GM23338 (cell line): ENCODE data around the gene APP. TPM values are rescaled to one million over a fixed set of nuclear protein-coding genes. Genes with fewer than 3 reads are reported as not detected.

ENCODE experiments used
- ATAC-seq: fragments of 200-7000 bp; cut with Tn5 transposase; 3 replicates; pipeline ENCODE4 v1.9.1; 2020
- DNase-seq: peaks from one replicate; pipeline ENCODE4 v3.0.0-alpha.2; 2015; ENCODE audit warnings: low spot score
- H2AFZ ChIP-seq: fragments of 200-600 bp; sonication (generic); 2 replicates; pipeline ENCODE4 v1.8.0; 2016; ENCODE audit warnings: antibody characterized with exemption, mild to moderate bottlenecking, moderate library complexity
- H3F3A ChIP-seq: fragments of 200-600 bp; sonication (generic); replicated peaks from 2 replicates; pipeline ENCODE4 v1.8.0; 2017; ENCODE audit warnings: antibody characterized with exemption, mixed run types, low read depth
- H3K27ac ChIP-seq: fragments of 200-600 bp; sonication (generic); 2 replicates; pipeline ENCODE4 v1.6.1; 2016; ENCODE audit warnings: low read depth
- H3K27me3 ChIP-seq: fragments of 200-600 bp; sonication (generic); 2 replicates; pipeline ENCODE4 v1.8.0; 2016; ENCODE audit warnings: mild to moderate bottlenecking, mixed run types, moderate library complexity; ENCODE audit not compliant: insufficient read depth
- H3K36me3 ChIP-seq: fragments of 200-600 bp; sonication (generic); 2 replicates; pipeline ENCODE4 v1.8.0; 2016; ENCODE audit warnings: mild to moderate bottlenecking; ENCODE audit not compliant: insufficient read depth
- H3K4me1 ChIP-seq: fragments of 200-600 bp; sonication (generic); 2 replicates; pipeline ENCODE4 v1.8.0; 2016; ENCODE audit warnings: mild to moderate bottlenecking, moderate library complexity; ENCODE audit not compliant: insufficient read depth
- H3K4me2 ChIP-seq: fragments of 200-600 bp; sonication (generic); 2 replicates; pipeline ENCODE4 v1.7.1; 2017; ENCODE audit warnings: mixed run types
- H3K4me3 ChIP-seq: fragments of 200-600 bp; sonication (generic); 2 replicates; pipeline ENCODE4 v1.6.1; 2016; ENCODE audit warnings: mixed run types
- H3K79me2 ChIP-seq: fragments of 200-600 bp; sonication (generic); replicated peaks from 2 replicates; pipeline ENCODE4 v1.8.0; 2017; ENCODE audit warnings: mild to moderate bottlenecking; ENCODE audit not compliant: insufficient read depth
- H3K9me2 ChIP-seq: fragments of 200-600 bp; sonication (generic); 2 replicates; pipeline ENCODE4 v1.8.0; 2017; ENCODE audit not compliant: insufficient read depth
- H4K20me1 ChIP-seq: fragments of 200-600 bp; sonication (generic); replicated peaks from 2 replicates; pipeline ENCODE4 v1.8.0; 2017; ENCODE audit warnings: mild to moderate bottlenecking; ENCODE audit not compliant: insufficient read depth
- H3K27ac Mint-ChIP-seq: 2 replicates; pipeline ENCODE4 v1.8.0; 2020; ENCODE audit warnings: inconsistent platforms, mild to moderate bottlenecking, moderate library complexity, mixed read lengths
- H3K27me3 Mint-ChIP-seq: 3 replicates; pipeline ENCODE4 v1.8.0; 2022; ENCODE audit warnings: low read depth, mild to moderate bottlenecking, moderate library complexity, mixed read lengths, inconsistent platforms; ENCODE audit not compliant: insufficient read depth, poor library complexity
- H3K36me3 Mint-ChIP-seq: 3 replicates; pipeline ENCODE4 v1.8.0; 2021; ENCODE audit warnings: low read depth, mild to moderate bottlenecking, inconsistent platforms, moderate library complexity, mixed read lengths
- H3K4me1 Mint-ChIP-seq: 3 replicates; pipeline ENCODE4 v1.8.0; 2020; ENCODE audit warnings: mild to moderate bottlenecking, inconsistent platforms, mixed read lengths
- H3K4me3 Mint-ChIP-seq: 3 replicates; pipeline ENCODE4 v1.8.0; 2021; ENCODE audit warnings: moderate library complexity, mild to moderate bottlenecking, inconsistent platforms, mixed read lengths
- H3K9me3 Mint-ChIP-seq: 3 replicates; pipeline ENCODE4 v1.8.0; 2020; ENCODE audit warnings: moderate library complexity, mild to moderate bottlenecking, inconsistent platforms, mixed read lengths
- CREB1 ChIP-seq: fragments of 250-450 bp; sonication (Bioruptor Pico); IDR thresholded peaks from 2 replicates; pipeline ENCODE4 v1.5.0; 2020; ENCODE audit warnings: low read depth, mild to moderate bottlenecking, moderate library complexity
- ETS1 ChIP-seq: IDR thresholded peaks from 2 replicates; pipeline ENCODE4 v1.6.1; 2016; ENCODE audit warnings: antibody characterized with exemption
- EZH2 ChIP-seq: fragments of 200-600 bp; sonication (generic); IDR thresholded peaks from one replicate; pipeline ENCODE4 v1.8.0; 2017; ENCODE audit warnings: antibody characterized with exemption, mild to moderate bottlenecking, low read depth; ENCODE audit not compliant: unreplicated experiment
- EZH2phosphoT487 ChIP-seq: fragments of 200-600 bp; sonication (generic); IDR thresholded peaks from one replicate; pipeline ENCODE4 v1.8.1; 2018; ENCODE audit warnings: antibody characterized with exemption; ENCODE audit not compliant: unreplicated experiment
- JUNB ChIP-seq: IDR thresholded peaks from one replicate; pipeline ENCODE4 v1.6.1; 2016; ENCODE audit warnings: antibody characterized with exemption; ENCODE audit not compliant: unreplicated experiment
- NANOG ChIP-seq: IDR thresholded peaks from 2 replicates; pipeline ENCODE4 v1.6.1; 2016; ENCODE audit warnings: antibody characterized with exemption, borderline replicate concordance
- POLR2AphosphoS5 ChIP-seq: IDR thresholded peaks from 2 replicates; pipeline ENCODE4 v1.6.1; 2016; ENCODE audit warnings: antibody characterized with exemption, low read depth
- REST ChIP-seq: IDR thresholded peaks from one replicate; pipeline ENCODE4 v1.6.1; 2018; ENCODE audit warnings: antibody characterized with exemption; ENCODE audit not compliant: unreplicated experiment
- STAT1 ChIP-seq: IDR thresholded peaks from one replicate; pipeline ENCODE4 v1.6.1; 2016; ENCODE audit warnings: antibody characterized with exemption; ENCODE audit not compliant: unreplicated experiment
- ZNF114 ChIP-seq: fragments of 250-450 bp; sonication (Bioruptor Pico); IDR thresholded peaks from 2 replicates; pipeline ENCODE4 v1.5.0; 2020; ENCODE audit warnings: mild to moderate bottlenecking, moderate library complexity
- ZNF331 ChIP-seq: fragments of 250-450 bp; sonication (Bioruptor Pico); IDR thresholded peaks from 2 replicates; pipeline ENCODE4 v1.5.0; 2020; ENCODE audit warnings: low read depth, mild to moderate bottlenecking, moderate library complexity
- polyA plus RNA-seq: library from polyadenylated mRNA; unstranded; fragments of >200 nt; fragmentation: Nextera tagmentation; extraction: Ambion mirVana; gene quantifications from 2 replicates; pipeline ENCODE4 v1.2.1, GENCODE V29; 2016
- total RNA-seq: library from RNA; depleted of rRNA; stranded (reverse); fragments of >200 nt; shearing (Covaris generic); gene quantifications from 2 replicates; pipeline ENCODE4 v1.2.3, GENCODE V29; 2014
- TF ChIP-seq, protein P1 (sequence below): fragments of 250-450 bp; sonication (Bioruptor Pico); IDR thresholded peaks from 2 replicates; pipeline ENCODE4 v1.5.0; 2020; ENCODE audit warnings: mild to moderate bottlenecking, moderate library complexity
- TF ChIP-seq, protein P2 (sequence below), 2 experiments: fragments of 200-600 bp in 1 of 2; sonication (generic) in 1 of 2; conservative IDR thresholded peaks; 2 replicates each; pipeline versions ENCODE4 v1.5.1 to v1.6.1; 2016 to 2017; ENCODE audit warnings: antibody characterized with exemption in 2 of 2, low read depth in 2 of 2, mild to moderate bottlenecking in 2 of 2, moderate library complexity in 1 of 2

The APP gene
- total and polyA plus RNA-seq, 2 experiments from 2014 or later = 69.4 to 444 TPM

DNA sequence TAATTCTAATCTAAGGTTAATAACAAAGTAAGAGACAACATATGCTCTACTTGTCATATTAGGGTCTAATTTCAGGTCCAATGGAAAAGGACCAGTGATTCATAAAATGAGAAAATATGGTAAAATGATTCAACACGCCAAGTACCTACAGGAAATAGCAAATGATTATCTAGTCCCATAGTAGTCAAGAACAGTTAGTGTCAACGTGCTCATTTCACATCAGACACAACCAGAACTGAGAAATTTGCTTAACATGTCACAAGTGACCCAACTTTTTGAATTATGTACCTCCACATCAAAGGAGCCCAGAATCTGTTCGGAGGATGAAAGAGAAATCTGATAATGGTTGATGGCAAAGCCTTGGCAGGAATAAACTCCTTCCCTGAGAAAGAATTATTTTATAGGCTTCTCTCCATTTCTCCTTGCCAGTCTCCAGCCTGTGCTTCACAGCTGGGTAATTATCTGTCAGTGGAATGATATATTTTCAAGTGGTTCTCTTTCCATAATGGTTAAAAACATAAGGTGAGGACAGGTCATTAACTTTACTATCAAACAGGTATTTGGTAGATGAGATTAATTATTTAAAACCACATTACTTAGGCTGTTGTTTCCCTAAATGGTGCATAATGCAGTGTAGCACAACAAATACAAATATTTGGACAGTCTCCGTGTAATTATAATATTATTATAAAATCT is 83.2 kb downstream of the APP start:
- Histone ChIP-seq H2AFZ (no peak overlapping the region), H3K27ac (no peak overlapping the region), H3K27me3 (no peaks in the 10 kb centered on the region), H3K36me3 (0 out of 2 replicates have a peak, but pooled peaks cover 4% of the 10 kb centered on the region), H3K79me2 (peaks cover 89% of the 10 kb centered on the region), H3K9me2 (0 out of 2 replicates have a peak, but pooled peaks cover 5% of the 10 kb centered on the region), H3K4me3 (no peak overlapping the region), H3K4me1 (peaks cover 30% of the 10 kb centered on the region), H4K20me1 (no peaks in the 10 kb centered on the region), H3F3A (peaks cover 5% of the 10 kb centered on the region; the same call in 1 of the 2 replicates), H3K4me2 (no peak overlapping the region)
- H3K4me1 Mint-ChIP-seq = peaks cover 67% of the 10 kb centered on the region
- H3K36me3 Mint-ChIP-seq = peaks cover 55% of the 10 kb centered on the region
- H3K9me3 Mint-ChIP-seq = no peaks in the 10 kb centered on the region
- DNase-seq (no peak), ATAC-seq (no peak)
- H3K27me3 Mint-ChIP-seq = peaks cover 6% of the 10 kb centered on the region
- TF ChIP-seq NANOG (no peak), ZNF114 (CRISPR knock-in tag) (no peak), CREB1 (CRISPR knock-in tag) (no peak), POLR2AphosphoS5 (no peak), REST (no peak), ZNF331 (CRISPR knock-in tag) (no peak), JUNB (no peak), EZH2 (no peak), ETS1 (no peak), STAT1 (no peak), EZH2phosphoT487 (no peak)
- TF ChIP-seq, protein P1, sequence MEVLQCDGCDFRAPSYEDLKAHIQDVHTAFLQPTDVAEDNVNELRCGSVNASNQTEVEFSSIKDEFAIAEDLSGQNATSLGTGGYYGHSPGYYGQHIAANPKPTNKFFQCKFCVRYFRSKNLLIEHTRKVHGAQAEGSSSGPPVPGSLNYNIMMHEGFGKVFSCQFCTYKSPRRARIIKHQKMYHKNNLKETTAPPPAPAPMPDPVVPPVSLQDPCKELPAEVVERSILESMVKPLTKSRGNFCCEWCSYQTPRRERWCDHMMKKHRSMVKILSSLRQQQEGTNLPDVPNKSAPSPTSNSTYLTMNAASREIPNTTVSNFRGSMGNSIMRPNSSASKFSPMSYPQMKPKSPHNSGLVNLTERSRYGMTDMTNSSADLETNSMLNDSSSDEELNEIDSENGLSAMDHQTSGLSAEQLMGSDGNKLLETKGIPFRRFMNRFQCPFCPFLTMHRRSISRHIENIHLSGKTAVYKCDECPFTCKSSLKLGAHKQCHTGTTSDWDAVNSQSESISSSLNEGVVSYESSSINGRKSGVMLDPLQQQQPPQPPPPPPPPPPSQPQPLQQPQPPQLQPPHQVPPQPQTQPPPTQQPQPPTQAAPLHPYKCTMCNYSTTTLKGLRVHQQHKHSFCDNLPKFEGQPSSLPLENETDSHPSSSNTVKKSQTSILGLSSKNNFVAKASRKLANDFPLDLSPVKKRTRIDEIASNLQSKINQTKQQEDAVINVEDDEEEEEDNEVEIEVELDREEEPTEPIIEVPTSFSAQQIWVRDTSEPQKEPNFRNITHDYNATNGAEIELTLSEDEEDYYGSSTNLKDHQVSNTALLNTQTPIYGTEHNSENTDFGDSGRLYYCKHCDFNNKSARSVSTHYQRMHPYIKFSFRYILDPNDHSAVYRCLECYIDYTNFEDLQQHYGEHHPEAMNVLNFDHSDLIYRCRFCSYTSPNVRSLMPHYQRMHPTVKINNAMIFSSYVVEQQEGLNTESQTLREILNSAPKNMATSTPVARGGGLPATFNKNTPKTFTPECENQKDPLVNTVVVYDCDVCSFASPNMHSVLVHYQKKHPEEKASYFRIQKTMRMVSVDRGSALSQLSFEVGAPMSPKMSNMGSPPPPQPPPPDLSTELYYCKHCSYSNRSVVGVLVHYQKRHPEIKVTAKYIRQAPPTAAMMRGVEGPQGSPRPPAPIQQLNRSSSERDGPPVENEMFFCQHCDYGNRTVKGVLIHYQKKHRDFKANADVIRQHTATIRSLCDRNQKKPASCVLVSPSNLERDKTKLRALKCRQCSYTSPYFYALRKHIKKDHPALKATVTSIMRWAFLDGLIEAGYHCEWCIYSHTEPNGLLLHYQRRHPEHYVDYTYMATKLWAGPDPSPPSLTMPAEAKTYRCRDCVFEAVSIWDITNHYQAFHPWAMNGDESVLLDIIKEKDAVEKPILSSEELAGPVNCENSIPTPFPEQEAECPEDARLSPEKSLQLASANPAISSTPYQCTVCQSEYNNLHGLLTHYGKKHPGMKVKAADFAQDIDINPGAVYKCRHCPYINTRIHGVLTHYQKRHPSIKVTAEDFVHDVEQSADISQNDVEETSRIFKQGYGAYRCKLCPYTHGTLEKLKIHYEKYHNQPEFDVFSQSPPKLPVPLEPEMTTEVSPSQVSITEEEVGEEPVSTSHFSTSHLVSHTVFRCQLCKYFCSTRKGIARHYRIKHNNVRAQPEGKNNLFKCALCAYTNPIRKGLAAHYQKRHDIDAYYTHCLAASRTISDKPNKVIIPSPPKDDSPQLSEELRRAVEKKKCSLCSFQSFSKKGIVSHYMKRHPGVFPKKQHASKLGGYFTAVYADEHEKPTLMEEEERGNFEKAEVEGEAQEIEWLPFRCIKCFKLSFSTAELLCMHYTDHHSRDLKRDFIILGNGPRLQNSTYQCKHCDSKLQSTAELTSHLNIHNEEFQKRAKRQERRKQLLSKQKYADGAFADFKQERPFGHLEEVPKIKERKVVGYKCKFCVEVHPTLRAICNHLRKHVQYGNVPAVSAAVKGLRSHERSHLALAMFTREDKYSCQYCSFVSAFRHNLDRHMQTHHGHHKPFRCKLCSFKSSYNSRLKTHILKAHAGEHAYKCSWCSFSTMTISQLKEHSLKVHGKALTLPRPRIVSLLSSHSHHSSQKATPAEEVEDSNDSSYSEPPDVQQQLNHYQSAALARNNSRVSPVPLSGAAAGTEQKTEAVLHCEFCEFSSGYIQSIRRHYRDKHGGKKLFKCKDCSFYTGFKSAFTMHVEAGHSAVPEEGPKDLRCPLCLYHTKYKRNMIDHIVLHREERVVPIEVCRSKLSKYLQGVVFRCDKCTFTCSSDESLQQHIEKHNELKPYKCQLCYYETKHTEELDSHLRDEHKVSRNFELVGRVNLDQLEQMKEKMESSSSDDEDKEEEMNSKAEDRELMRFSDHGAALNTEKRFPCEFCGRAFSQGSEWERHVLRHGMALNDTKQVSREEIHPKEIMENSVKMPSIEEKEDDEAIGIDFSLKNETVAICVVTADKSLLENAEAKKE = no peak
- TF ChIP-seq, protein P2, sequence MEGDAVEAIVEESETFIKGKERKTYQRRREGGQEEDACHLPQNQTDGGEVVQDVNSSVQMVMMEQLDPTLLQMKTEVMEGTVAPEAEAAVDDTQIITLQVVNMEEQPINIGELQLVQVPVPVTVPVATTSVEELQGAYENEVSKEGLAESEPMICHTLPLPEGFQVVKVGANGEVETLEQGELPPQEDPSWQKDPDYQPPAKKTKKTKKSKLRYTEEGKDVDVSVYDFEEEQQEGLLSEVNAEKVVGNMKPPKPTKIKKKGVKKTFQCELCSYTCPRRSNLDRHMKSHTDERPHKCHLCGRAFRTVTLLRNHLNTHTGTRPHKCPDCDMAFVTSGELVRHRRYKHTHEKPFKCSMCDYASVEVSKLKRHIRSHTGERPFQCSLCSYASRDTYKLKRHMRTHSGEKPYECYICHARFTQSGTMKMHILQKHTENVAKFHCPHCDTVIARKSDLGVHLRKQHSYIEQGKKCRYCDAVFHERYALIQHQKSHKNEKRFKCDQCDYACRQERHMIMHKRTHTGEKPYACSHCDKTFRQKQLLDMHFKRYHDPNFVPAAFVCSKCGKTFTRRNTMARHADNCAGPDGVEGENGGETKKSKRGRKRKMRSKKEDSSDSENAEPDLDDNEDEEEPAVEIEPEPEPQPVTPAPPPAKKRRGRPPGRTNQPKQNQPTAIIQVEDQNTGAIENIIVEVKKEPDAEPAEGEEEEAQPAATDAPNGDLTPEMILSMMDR (conservative IDR thresholded peaks at IDR 0.05; ENCODE audit: low read depth in 2 of 2) = no peak
- H3K4me3 Mint-ChIP-seq = no peak overlapping the region
- H3K27ac Mint-ChIP-seq = peak overlapping the region; percentile 21; the same call in 1 of the 2 replicates
